Breast epithelium (tissue), 4 donors: ENCODE data around the gene PRDM10. TPM values are rescaled to one million over a fixed set of nuclear protein-coding genes. Genes with fewer than 3 reads are reported as not detected.

Experiments used
- DNase-seq, 2 donors: peaks; one replicate each; pipeline ENCODE4 v3.0.0-alpha.2; 2019; ENCODE audit warnings: low spot score in 2 of 2
- H3K27ac ChIP-seq, 2 donors: fragments of 200-600 bp; sonication (generic) in 1 of 2; one replicate each; pipeline ENCODE4 v1.5.1; 2016 to 2019; ENCODE audit warnings: mild to moderate bottlenecking in 1 of 2
- H3K27me3 ChIP-seq, 2 donors: fragments of 200-600 bp; sonication (generic) in 1 of 2; one replicate each; pipeline versions ENCODE4 v1.5.1 to v1.6.0; 2017 to 2019; ENCODE audit warnings: control low read depth in 1 of 2, mild to moderate bottlenecking in 1 of 2
- H3K36me3 ChIP-seq: fragments of 200-600 bp; one replicate; pipeline ENCODE4 v1.5.1; 2019
- H3K4me1 ChIP-seq, 2 donors: fragments of 200-600 bp; sonication (generic); one replicate each; pipeline ENCODE4 v1.5.1; 2016 to 2019; ENCODE audit warnings: control low read depth in 1 of 2
- H3K4me3 ChIP-seq, 3 donors: fragments of 200-600 bp; sonication (generic); 1 replicate in 2 of 3; 2 replicates in 1 of 3; pipeline ENCODE4 v1.5.1; 2016 to 2019; ENCODE audit warnings: mild to moderate bottlenecking in 3 of 3, moderate library complexity in 2 of 3
- H3K9me3 ChIP-seq, 2 donors: fragments of 200-600 bp; sonication (generic) in 1 of 2; one replicate each; pipeline ENCODE4 v1.5.1; 2016 to 2019; ENCODE audit warnings: control low read depth in 1 of 2
- CTCF ChIP-seq, 3 donors: fragments of 450-650 bp; IDR thresholded peaks; one replicate each; pipeline ENCODE4 v1.5.1; 2016 to 2017; ENCODE audit warnings: antibody characterized with exemption in 3 of 3, mild to moderate bottlenecking in 3 of 3, moderate library complexity in 3 of 3
- POLR2A ChIP-seq: fragments of 450-650 bp; IDR thresholded peaks from one replicate; pipeline ENCODE4 v1.6.1; 2016; ENCODE audit warnings: antibody characterized with exemption, mild to moderate bottlenecking, moderate library complexity
- POLR2AphosphoS5 ChIP-seq, 3 donors: sonication (generic); formaldehyde crosslinking; IDR thresholded peaks; one replicate each; pipeline ENCODE4 v1.6.1; 2017; ENCODE audit warnings: antibody characterized with exemption in 3 of 3
- intact Hi-C: fragments of 100-400 bp; cut with DNase I; formaldehyde crosslinking; loops from one replicate; pipeline ENCODE4 v1.15.1; 2023; ENCODE audit warnings: low total_unique reads
- total RNA-seq, 3 donors: library from RNA; depleted of rRNA; stranded (reverse); fragments of >200 nt; gene quantifications; one replicate each; pipeline ENCODE4 v1.1.0, GENCODE V29; 2016

Gene PRDM10
- total RNA-seq, 3 donors from 2014 or later: 4.5 to 15.2 (median 10.8) TPM

GRCh38 chr11:129853518-129854231 lies 149.0 kb downstream of the PRDM10 start:
- peaks cover 0 to 16% of the 10 kb centered on the region in 2 donors for H3K4me1 ChIP-seq
- no peaks in the 10 kb centered on the region for H3K36me3 ChIP-seq
- intact Hi-C loops: no loop called here
- TF ChIP-seq POLR2A (no peak), POLR2AphosphoS5 (IDR thresholded peaks at IDR 0.05) (no peak), CTCF (IDR thresholded peaks at IDR 0.05) (no peak)
- DNase-seq: peak; percentile 86 to 93
- peak overlapping the region in 1 of 3 donors; percentile 37 for H3K4me3 ChIP-seq
- H3K27ac ChIP-seq: peak overlapping the region; percentile 78 to 89
- H3K27me3 ChIP-seq: no peaks in the 10 kb centered on the region
- H3K9me3 ChIP-seq: no peaks in the 10 kb centered on the region

GRCh38 chr11:129852125-129852740 lies 150.4 kb downstream of the PRDM10 start:
- intact Hi-C loops: no loop called here
- no peaks in the 10 kb centered on the region for H3K9me3 ChIP-seq
- H3K27me3 ChIP-seq: no peaks in the 10 kb centered on the region
- no peak overlapping the region for H3K4me3 ChIP-seq
- no peak overlapping the region for H3K27ac ChIP-seq
- peaks cover 0 to 16% of the 10 kb centered on the region in 2 donors for H3K4me1 ChIP-seq
- H3K36me3 ChIP-seq: no peaks in the 10 kb centered on the region
- DNase-seq: no peak
- no peak for TF ChIP-seq POLR2A
- TF ChIP-seq POLR2AphosphoS5 (IDR thresholded peaks at IDR 0.05): no peak
- TF ChIP-seq CTCF (IDR thresholded peaks at IDR 0.05): no peak

Other genes starting within 250 kb of the PRDM10 start
- 10 to 100 TPM in 1 of 3 donors, 1 to 10 TPM in 1, not detected in 1; 7.3 to 11.8 TPM for gene TMEM45B, start 187.0 kb downstream of the PRDM10 start, total RNA-seq
- gene NFRKB, start 107.3 kb downstream of the PRDM10 start, total RNA-seq: 10 to 100 TPM; 30.2 to 45.2 (median 44.2) TPM
- gene APLP2, start 67.1 kb upstream of the PRDM10 start, total RNA-seq: 100 to 1,000 TPM; 305 to 560 (median 418) TPM
- gene ST14, start 156.9 kb upstream of the PRDM10 start, total RNA-seq: 10 to 100 TPM in 2 of 3 donors, 1 to 10 TPM in 1; 9.9 to 89.0 (median 48.5) TPM